Fibroblast of the conjunctiva (primary cell): ENCODE results near the gene ERFE.

Experiments
- DNase-seq: peaks from one replicate; pipeline ENCODE4 v3.0.0-alpha.2; 2010; ENCODE audit warnings: low read depth

The ERFE gene

DNA sequence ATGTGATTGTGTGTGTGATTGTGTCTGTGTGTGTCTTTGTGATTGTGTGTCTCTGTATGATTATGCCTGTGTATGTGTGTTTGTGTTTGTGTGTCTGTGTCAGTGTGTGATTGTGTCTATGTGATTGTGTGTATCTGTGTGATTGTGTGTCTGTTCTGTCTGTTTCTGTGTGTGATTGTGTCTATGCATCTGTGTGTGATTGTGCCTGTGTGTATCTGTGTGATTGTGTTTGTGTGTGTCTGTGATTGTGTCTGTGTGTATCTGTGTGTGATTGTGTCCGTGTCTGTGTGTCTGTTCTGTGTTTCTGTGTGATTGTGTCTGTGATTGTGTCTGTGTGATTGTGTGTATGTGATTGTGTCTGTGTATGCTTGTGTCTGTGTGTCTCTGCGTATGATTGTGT, 32.4 kb upstream of the ERFE start:
- DNase-seq: no peak

DNA sequence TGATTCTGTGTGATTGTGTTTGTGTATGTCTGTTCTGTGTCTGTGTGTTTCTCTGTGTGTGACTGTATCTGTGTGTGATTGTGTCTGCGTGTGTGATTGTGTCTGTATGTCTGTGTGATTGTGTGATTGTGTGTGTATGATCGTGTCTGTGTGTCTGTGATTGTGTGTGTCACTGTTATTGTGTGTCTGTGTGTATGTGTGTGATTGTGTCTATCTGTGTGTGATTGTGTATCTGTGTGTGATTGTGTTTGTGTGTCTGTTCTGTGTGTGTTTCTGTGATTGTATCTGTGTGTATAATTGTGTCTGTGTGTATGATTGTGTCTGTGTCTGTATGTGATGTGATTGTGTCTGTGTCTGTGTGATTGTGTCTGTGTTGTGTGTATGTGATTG, 32.0 kb upstream of the ERFE start:
- DNase-seq: no peak

DNA sequence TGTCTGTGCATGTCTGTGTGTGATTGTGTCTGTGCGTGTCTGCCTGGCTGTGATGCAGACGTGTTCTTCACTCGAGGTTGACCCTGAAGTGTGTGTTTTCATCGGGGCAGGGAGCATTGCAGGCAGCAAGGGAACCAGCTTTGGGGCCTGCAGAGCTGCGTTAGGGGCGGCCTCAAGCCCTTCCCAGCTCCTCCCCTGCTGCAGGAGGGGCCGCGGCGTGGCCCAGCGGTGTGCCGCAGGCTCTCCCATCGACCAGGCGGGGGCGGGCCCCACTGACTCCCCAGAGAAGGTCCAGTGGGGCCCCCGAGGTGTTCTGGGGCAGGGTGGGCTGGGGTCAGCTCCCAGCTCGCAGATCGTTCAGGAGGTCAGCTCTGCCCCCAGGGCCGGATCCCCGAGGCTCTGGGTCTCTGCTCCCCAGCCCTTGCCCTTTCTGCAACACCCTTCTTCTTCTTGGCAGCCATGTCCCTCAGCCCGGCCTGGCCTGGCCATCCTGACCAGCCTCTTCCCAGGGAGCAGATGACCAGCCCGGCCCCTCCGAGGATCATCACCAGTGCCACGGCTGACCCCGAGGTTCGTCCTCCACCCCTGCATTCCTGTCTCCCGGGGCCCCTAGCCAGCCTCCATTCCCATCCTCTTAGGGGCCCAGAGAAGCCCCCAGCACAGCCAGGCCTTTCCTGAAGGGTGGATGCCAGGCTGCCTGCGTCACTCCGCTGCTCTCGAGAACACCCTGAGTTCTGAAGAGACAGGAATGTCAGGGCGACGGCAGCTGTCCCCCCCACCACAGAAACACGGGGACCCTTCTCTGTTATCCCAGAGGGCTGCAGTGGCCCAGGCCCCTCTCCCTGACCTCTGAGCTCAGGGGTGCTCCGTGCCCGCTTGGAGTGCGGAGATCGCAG, 31.4 kb upstream of the ERFE start:
- DNase-seq: peak; percentile 58

DNA sequence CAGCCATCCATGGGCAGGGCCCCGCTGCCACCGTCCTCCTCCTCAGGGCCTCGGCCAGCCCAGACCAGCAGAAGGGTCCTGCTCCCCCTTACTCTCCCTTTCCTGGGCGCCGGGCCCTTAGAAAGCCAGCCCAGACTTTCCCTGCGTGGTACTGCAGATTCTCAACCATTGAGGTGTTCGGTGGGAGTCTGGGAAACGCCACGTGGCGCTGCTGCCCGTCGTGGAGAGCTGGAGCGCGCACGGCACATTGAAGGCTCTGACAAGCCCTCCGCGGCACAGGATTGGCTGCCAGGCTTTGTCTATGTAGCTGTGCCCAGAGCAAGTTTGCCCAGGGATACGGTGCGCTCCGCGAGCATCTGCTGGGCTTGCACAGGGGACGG, 30.7 kb upstream of the ERFE start:
- no peak for DNase-seq

DNA sequence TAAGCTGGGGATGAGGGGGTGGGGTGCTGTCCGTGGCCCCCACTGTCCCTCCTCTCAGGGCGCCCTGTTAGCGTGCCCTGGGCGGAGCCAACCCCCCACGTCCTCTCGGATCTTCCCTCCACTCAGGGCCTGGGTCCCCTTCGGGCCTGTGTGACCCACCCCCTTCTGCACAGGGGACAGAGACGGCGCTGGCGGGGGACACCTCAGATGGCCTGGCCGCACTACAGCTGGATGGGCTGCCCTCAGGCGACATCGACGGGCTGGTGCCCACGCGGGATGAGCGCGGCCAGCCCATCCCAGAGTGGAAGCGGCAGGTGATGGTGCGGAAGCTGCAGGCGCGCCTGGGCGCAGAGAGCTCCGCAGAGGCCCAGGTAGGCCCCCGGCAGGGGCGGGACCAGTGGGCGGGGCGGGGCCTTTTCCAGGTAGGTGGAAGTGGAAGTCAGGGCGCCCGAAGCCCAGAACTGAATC, 30.2 kb upstream of the ERFE start:
- DNase-seq: no peak

DNA sequence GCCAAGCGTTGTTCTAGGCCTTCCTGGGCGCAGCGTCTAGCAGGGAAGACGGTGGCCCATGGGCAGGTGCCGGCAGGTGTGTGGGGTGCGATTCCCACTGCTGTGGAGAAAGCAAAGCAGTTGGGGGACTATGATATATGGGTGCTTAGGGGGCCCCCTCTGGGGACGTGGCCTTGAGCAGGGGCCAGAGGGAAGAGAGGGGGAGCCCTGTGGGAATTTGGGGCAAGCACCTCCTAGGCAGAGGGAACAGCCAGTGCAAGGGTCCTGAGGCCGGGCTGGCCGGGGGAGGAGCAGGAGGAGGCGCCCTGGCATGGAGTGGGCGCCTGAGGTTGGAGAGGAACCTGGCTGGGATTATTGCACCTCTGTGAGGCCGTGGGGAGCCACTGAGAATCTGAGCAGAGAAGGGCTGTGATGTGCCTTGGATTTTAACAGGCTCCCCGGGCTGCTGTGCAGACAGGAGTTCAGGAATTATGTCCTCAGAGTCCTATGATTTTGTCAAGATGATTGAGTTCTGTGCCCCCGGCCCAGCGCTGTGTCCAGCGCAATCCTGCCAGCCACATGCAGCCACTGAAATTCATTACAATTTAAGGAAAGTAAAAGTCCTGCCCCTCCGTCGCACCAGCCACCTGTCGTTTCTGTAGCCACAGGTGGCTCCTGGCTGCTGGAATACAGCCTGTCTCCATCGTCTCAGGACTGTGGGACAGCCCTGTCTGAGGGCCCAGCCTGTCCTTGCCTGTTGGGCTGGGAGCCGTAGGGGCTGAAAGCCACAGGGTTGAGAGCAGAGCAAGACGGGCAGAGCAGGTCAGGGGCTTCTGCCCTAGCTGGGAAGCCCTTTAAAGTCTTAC, 29.4 kb upstream of the ERFE start:
- DNase-seq: no peak

DNA sequence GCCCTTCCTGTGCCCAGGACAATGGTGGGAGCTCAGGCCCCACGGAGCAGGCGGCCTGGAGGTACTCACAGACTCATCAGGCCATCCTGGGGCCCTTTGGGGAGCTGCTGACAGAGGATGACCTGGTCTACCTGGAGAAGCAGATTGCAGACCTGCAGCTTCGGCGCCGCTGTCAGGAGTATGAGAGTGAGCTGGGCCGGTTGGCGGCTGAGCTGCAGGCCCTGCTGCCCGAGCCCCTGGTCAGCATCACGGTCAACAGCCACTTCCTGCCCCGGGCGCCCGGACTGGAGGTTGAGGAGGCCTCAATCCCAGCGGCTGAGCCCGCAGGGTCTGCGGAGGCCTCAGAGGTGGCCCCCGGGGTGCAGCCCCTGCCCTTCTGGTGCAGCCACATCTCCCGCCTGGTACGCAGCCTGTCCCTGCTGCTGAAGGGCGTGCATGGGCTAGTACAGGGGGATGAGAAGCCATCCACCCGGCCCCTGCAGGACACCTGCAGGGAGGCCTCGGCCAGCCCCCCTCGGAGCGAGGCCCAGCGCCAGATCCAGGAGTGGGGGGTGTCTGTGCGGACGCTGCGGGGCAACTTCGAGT, 28.6 kb upstream of the ERFE start:
- DNase-seq: no peak

DNA sequence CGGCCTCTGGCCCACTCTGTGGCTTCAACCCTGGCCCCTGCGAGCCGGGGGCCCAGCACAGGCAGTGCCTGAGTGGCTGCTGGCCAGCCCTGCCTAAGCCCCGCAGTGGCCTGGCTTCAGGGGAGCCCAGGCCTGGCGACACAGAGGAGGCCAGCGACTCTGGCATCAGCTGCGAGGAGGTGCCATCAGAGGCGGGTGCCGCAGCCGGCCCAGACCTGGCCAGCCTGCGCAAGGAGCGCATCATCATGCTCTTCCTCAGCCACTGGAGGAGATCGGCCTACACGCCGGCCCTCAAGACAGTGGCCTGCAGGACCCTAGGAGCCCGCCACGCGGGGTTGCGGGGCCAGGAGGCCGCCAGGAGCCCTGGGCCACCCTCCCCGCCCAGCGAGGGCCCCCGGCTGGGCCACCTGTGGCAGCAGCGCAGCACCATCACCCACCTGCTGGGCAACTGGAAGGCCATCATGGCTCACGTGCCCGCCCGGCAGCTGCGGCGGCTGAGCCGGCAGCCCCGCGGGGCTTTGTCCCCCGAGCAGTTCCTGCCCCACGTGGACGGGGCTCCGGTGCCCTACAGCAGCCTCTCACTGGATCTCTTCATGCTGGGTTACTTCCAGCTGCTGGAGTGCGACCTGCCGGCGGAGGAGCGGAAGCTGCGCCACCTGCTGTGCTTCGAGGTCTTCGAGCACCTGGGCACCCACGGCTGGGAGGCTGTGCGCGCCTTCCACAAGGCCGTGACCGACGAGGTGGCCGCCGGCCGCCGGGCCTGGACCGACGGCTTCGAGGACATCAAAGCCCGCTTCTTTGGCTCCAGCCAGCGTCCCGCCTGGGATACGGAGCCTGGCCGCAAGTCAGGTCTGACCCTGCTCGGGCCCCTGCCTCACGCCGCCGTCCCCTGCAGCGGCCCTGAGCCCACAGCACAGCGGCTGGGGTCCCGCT, 27.8 kb upstream of the ERFE start:
- no peak for DNase-seq

DNA sequence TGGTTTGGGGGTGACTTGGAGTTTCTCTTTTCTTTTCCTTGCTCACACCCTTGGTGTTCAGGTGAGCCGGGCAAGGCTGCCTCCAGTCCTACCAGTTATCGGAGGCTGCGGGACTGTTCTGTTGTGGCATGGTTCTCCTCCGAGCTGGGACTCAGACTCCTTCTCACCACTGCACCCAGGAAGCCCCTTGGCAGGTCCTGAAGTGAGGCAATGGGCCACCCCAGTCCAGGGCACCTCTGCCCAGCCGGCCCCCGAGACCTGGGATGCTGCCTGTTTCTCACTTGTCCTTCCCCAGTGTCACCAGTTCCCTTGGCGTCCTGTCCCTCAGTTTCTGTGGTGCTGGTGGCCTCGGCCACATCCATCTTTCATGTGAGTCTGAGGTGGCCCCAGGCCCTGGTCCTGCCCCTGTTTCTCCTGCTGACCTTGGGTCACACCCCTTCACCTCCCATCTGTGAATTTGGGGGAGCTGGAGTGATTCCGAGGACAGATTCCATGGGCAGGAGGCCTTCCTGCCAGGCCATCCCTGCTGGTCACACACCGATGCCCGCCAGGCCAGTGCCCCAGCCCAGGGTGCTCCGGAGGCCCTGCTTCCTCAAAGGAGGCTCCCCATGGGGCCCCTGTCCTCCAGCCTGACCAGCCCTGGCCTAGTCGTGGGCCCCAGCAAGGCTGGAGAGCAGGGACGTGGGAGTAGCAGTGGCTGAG, 26.9 kb upstream of the ERFE start:
- no peak for DNase-seq

DNA sequence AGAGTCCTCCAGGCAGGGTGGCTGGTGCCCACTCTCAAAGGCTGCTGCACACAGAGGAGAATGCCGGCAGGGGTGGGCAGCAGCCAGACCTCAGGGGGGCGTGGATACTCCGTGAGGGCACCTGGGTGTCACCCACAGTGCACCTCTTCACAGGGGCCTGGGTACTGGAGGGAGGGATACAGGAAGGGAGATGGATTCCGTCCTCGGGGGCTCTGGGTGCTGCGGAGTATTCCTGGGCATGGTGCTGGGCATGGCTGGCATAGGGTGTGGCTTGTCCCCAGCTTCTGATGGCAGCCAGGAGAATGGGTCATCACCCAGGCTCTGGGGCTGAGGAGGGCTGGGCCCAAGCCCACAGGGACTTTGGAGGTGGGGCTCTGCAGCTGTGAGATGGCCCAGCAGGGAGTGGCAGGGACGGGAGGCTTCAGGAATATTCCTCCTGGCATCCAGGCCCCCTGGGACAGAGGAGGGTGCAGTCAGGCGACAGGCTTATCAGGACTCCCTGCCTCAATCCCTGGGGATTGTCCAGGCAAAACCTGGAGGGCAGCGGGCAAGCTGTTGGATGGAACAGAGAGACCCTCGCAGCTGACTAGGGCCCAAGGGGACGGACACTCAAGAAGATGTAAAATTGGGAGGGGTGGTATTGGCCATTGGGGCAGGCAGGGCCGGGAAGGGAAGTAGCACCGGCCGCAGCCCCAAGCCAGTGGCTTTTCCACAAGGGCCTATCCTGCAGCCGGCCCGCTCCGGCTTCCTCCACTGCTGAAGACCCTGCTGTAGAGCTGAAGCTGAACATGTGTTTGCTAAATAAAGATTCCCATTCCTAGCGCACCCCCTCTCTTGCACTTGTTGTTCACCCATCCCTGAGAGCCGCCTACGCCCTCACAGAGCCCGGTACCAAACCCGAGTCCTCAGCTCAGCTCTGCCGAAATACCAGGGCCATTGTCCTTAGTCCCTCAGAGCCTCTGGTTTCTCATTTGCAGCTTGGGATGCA, 26.0 kb upstream of the ERFE start:
- DNase-seq: no peak

DNA sequence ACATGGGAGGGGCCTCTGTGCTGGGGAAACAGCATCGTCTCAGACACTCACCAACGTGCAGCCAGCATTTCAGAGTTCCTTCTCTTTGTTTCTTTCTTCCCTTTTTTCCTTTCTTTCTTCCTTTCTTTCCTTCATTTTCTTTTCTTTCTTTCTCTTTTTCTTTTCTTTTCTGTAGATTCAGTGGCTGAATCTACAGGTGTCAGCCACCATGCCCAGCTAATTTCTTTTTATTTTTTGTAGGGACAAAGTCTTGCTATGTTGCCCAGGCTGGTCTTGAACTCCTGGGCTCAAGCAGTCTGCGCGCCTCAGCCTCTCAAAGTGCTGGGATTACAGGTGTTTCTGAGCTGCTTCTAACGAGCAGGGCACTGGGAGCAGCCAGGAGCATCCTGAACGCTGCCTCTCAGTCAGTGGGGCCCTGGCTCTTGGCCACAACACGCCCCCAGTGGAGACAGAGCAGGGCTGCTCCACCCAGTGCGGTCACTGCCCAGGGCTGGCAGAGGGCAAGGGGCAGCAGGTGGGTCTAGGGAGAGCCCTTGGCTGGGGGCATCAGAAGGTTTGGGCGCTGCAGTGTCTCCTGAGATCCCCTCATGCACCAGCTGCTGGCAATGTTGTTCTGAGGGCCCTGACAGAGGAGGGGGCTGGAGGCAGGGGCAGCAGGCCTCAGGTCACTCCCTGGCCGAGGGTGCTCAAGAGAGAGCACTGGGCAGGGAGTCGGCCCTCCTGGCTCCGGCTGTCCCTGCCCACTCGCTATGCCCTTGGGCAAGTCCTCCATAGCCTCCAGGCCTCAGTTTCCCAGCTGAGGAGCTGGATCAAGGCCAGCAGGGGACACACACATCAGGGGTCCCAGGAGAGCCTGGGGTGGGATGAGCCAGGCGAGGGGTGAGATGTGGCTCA, 25.0 kb upstream of the ERFE start:
- no peak for DNase-seq

DNA sequence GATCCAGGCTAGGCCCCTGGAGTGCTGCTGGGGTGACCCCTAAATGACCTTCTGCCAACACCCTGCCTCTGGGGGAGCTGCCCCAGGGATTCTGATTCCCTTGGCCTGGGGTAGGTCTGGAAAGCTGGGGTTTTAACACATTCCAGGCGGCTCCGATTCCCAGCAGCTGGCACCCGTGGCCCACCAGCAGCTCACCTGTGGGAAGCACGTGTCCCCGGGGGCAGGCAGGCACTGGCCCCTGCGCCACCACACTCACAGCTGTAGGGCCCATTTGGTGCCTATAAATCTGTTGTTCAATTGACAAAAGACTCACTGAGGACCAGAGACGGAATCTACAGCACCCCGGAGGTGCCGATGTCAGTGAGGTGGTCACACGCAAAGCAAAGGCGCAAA, 24.4 kb upstream of the ERFE start:
- DNase-seq: no peak

DNA sequence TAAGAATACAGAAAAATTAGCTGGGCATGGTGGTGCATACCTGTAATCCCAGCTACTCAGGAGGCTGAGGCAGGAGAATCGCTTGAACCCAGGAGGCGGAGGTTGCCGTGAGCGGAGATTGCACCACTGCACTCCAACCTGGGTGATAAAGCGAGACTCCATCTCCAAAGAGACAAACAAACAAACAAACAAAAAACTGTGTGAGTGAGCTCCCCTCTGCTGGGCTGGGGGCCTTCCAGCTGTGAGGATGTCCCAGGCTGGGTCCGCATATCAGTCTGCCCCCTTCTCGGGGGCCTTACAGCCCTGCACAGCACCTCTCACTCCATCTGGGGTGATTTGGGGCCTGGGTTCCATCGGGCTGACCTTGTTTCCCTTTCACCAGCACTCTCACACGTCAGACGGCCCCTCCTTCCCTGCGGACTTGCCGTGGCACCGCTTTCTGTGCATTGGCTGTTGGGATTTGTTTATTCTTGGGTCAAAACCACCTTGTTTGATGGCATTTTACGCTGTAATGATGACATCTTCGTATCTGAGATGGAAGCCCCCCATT, 23.1 kb upstream of the ERFE start:
- DNase-seq: no peak

DNA sequence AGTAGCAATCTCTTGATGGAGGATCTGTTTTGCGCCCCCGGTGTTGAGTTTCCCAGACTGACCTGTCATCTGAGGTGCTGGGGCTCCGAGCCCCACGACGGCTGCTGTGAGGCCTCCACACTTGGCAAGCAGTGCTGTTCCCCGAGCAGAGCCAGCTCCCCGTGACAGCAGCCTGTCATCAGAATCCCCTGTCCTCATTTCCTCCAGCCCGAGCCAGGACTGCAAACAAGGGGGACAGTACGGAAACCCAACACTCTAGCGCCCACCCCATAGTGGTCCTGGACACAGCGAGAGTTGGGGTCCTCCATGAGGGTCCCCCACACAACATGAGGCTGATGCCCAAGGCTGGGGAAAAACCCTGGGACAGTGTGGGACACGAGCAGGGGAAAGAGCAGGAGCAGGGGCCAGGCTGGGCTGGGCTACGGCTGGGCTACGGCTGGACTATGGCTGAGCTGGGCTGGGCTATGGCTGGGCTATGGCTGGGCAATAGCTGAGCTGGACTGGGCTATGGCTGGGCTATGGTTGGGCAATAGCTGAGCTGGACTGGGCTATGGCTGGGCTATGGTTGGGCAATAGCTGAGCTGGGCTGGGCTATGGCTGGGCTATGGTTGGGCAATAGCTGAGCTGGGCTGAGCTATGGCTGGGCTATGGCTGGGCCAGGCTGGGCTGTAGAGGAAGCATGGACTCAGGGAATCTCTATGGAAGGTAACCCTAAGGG, 21.8 kb upstream of the ERFE start:
- peak; percentile 60 for DNase-seq

DNA sequence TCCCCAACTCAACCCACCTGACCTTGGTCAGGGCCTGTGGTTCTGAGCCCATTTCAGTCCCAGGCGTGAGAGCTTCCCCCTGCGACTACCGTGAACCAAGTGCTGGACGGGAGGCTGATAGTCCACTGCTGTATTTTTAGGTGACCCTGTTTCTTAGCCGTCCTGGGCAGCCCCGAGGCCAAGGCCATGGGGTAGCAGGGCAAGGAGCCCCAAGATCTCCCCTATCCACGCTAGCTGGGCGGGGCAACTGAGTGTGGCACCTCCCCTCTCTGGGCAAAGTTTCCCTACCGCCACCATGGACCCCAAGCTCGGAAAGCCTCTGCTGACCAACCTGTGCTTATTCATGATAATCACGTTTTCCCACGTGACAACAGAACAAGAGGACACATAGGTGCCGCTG, 20.9 kb upstream of the ERFE start:
- no peak for DNase-seq

DNA sequence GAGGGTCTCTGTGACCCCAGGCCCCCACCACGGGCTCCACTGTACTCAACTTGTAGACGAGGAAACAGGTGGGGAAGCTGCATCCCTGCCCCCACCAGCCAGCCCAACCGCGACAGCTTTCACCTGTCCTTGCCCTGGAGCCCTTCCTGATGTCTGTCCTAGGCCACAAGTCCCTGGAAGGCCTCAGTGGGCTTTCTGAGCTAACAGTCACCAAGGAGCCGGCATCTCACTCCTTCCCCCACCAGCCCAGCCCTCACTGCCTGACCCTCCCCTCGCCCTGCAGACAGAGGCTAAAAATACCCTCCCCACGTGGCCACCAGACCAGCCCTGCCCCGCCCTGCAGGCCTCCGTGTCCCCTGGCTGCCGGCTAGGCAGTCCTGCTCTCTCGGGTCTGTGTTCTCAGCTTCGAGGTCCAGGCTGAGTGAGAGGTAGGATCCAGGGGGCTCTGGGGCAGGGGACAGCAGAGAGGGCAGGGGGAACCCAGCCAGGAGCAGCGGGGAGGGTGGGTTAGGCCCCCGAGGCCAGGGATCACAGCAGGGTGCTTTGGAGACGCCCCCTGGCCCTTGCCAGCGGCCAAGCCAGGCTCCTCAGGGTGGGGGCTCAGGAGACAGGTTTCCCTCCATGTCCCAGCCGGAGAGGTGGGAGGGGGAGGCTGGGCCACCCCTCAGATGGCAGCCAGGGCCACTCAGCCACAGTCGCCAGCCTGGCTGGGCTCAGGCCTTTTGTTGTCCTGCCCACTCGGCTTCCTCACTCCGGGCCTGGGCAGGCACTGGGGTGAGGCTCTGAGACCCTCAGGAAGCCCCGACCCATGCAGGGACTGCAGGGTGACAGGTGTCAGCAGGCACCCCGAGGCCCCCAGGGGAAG, 20.2 kb upstream of the ERFE start, which contains the start of gene KLHL30:
Gene KLHL30, plus strand, starts transcription at position 338 of the 865 bp plus-strand sequence. CDS start 2,087 bp downstream, outside the sequence.
- no peak for DNase-seq
